ENCODE results near the gene TLN1.

GRCh38 chr9:35696520-35697215 lies 35.3 kb downstream of the TLN1 start:
- TF ChIP-seq CTCF (conservative IDR thresholded peaks at IDR 0.05; ENCODE audit: low read length) (peak; percentile 97), EZH2phosphoT487 (IDR thresholded peaks at IDR 0.05; ENCODE audit: borderline replicate concordance, low read depth, low read length) (no peak)

Data from OCI-LY7 (cell line).